Gastroesophageal sphincter (tissue), 4 donors: ENCODE measurements around the gene NFKB2. TPM values are rescaled to one million over a fixed set of nuclear protein-coding genes. Genes with fewer than 3 reads are reported as not detected.

Experiments
- ATAC-seq: fragments of 150-250 bp; one replicate; pipeline ENCODE4 v1.9.1; 2016; ENCODE audit warnings: mild to moderate bottlenecking, moderate library complexity
- H3K27ac ChIP-seq, 4 donors: fragments of 200-600 bp; sonication (generic) in 3 of 4; 1 replicate in 3 of 4; 2 replicates in 1 of 4; pipeline ENCODE4 v1.5.1; 2016 to 2019
- H3K27me3 ChIP-seq: fragments of 200-600 bp; sonication (generic); one replicate; pipeline ENCODE4 v1.5.1; 2019
- H3K36me3 ChIP-seq, 2 donors: fragments of 200-600 bp; sonication (generic); one replicate each; pipeline ENCODE4 v1.5.1; 2019; ENCODE audit warnings: control low read depth in 1 of 2
- H3K4me1 ChIP-seq, 3 donors: fragments of 200-600 bp; sonication (generic); 1 replicate in 2 of 3; 2 replicates in 1 of 3; pipeline ENCODE4 v1.5.1; 2016 to 2019; ENCODE audit warnings: control low read depth in 2 of 3
- H3K4me3 ChIP-seq, 2 donors: fragments of 200-600 bp; sonication (generic); one replicate each; pipeline ENCODE4 v1.5.1; 2019; ENCODE audit warnings: mild to moderate bottlenecking in 1 of 2, moderate library complexity in 1 of 2
- H3K9me3 ChIP-seq, 3 donors: fragments of 200-600 bp; sonication (generic); one replicate each; pipeline ENCODE4 v1.5.1; 2017 to 2019; ENCODE audit warnings: control low read depth in 2 of 3
- EP300 ChIP-seq: sonication (generic); formaldehyde crosslinking; IDR thresholded peaks from one replicate; pipeline ENCODE4 v1.6.1; 2017; ENCODE audit warnings: antibody characterized with exemption, mild to moderate bottlenecking
- POLR2A ChIP-seq, 2 donors: fragments of 450-650 bp; IDR thresholded peaks; one replicate each; pipeline ENCODE4 v1.6.1; 2017; ENCODE audit warnings: antibody characterized with exemption in 2 of 2, mild to moderate bottlenecking in 2 of 2, moderate library complexity in 1 of 2
- POLR2AphosphoS5 ChIP-seq: sonication (generic); formaldehyde crosslinking; IDR thresholded peaks from one replicate; pipeline ENCODE4 v1.6.1; 2017; ENCODE audit warnings: antibody characterized with exemption
- WGBS, 2 donors: methylation state at CpG; one replicate each; pipeline ENCODE4 v1.1.5; 2018; ENCODE audit warnings: low coverage in 1 of 2; 5-methylcytosine and 5-hydroxymethylcytosine counted together
- total RNA-seq, 4 donors: library from RNA; depleted of rRNA; stranded (reverse); fragments of >200 nt; gene quantifications; one replicate each; pipeline ENCODE4 v1.1.0, GENCODE V29; 2016
- TF ChIP-seq, protein P1 (sequence below), 4 experiments: fragments of 200-600 bp in 2 of 4; fragments of 450-650 bp in 2 of 4; sonication (generic) in 1 of 4; IDR thresholded peaks; one replicate each; pipeline ENCODE4 v1.5.1; 2017 to 2019; ENCODE audit warnings: antibody characterized with exemption in 4 of 4, mild to moderate bottlenecking in 2 of 4, moderate library complexity in 2 of 4

Gene NFKB2
- total RNA-seq, 4 donors from 2014 or later = 20.5 to 31.6 (median 24.8) TPM

DNA sequence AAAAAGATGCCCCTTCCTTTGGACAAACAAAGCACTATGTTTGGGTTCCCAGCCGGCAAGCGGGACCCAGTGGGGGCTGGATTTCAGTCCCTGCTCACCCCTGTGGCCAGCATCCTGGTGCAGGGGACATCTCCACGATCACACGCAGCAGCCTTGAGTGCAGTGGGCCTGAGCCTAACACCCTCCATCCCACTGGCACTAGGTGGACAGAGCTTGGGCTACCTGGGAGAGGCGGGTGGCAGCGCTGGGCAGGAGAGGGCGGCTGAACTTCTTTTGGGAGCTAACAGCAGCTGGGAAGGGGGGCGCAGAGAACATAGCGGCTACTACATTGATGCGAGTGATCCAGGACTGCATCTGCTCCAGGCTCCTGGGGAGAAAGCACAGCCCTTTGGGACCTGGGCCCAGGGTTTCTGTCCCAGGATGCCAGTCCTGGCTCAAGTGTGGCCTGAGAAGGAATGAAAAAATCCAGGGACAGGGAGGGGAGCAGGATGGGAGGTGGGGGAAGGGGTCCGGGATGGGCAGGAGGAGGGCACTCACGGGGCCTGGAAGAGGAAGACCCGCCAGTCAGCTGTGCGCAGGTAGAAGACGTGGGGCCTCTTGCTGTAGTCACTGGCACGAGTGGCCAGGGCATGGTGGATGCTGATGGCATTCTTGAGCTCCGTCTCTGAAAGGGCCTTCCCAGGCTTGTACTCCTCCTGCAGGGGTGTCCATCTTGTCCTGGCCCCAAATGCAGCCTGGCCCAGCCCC, 9.0 kb downstream of the NFKB2 start:
- 68 to 75% methylated on average over 7 to 8 of the region's 17 CpGs for WGBS, 2 donors
- ATAC-seq = no peak
- Histone ChIP-seq H3K27ac (peak overlapping the region in 3 of 4 donors; percentile 80 to 96 (median 95)), H3K36me3 (peaks cover 0 to 38% of the 10 kb centered on the region in 2 donors), H3K4me1 (peaks cover 0 to 84% (median 9%) of the 10 kb centered on the region in 3 donors), H3K9me3 (no peaks in the 10 kb centered on the region), H3K27me3 (peaks cover 29% of the 10 kb centered on the region), H3K4me3 (no peak overlapping the region)
- TF ChIP-seq, protein P1, sequence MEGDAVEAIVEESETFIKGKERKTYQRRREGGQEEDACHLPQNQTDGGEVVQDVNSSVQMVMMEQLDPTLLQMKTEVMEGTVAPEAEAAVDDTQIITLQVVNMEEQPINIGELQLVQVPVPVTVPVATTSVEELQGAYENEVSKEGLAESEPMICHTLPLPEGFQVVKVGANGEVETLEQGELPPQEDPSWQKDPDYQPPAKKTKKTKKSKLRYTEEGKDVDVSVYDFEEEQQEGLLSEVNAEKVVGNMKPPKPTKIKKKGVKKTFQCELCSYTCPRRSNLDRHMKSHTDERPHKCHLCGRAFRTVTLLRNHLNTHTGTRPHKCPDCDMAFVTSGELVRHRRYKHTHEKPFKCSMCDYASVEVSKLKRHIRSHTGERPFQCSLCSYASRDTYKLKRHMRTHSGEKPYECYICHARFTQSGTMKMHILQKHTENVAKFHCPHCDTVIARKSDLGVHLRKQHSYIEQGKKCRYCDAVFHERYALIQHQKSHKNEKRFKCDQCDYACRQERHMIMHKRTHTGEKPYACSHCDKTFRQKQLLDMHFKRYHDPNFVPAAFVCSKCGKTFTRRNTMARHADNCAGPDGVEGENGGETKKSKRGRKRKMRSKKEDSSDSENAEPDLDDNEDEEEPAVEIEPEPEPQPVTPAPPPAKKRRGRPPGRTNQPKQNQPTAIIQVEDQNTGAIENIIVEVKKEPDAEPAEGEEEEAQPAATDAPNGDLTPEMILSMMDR (IDR thresholded peaks at IDR 0.05) = no peak
- no peak for TF ChIP-seq POLR2AphosphoS5
- TF ChIP-seq POLR2A (IDR thresholded peaks at IDR 0.05) = no peak
- no peak for TF ChIP-seq EP300

DNA sequence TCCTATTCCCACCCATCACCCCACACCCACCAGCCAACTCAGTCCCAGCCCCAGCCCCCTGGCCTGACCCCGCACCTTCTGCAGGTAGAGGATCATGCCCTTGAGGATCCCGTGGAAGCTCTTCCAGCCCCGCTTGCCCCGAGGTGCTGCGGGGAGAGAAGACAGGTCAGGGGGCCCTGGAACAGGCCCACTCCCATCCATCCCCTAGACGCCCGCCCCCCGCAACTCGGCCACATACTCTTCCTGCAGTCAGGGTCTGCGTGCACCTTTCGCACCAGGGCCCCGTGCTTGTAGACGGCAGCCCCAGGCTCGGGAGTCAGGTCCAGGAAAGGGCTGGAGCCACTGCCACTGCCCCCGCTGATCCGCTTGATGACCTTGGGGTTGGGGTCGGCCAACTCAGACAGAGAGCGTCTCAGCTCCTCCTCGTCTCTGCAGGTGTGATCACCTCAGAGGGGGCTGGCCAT, 9.6 kb downstream of the NFKB2 start:
- no CpG with 5 or more reads among the region's 19 CpGs for WGBS, 2 donors
- Histone ChIP-seq H3K27ac (peak overlapping the region in 3 of 4 donors; percentile 80 to 96 (median 95)), H3K4me3 (no peak overlapping the region), H3K9me3 (no peaks in the 10 kb centered on the region), H3K27me3 (peaks cover 35% of the 10 kb centered on the region), H3K4me1 (peaks cover 0 to 84% (median 8%) of the 10 kb centered on the region in 3 donors), H3K36me3 (peaks cover 0 to 35% of the 10 kb centered on the region in 2 donors)
- no peak for ATAC-seq
- TF ChIP-seq POLR2A (IDR thresholded peaks at IDR 0.05) (no peak), POLR2AphosphoS5 (no peak), EP300 (no peak)
- TF ChIP-seq, protein P1 (IDR thresholded peaks at IDR 0.05) = no peak

DNA sequence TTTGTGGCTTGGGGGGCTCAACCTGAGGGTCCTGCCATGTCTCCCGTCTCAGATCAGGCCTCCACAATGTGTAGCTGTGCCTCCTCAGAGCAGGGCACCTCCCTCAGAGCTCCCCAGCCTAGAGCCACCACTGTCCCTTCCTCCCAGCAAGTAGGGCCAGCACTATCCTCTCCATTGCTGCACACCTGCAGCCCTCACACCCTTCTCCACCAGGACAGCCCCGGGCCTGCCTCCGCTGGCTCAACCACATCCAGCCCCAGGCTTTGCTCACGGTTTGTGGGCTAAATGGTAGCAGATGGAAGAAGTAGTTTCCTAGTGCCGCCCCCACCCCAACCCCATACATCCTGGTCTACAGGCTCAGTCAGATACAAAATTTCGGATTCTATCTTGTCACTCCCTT, 10.1 kb downstream of the NFKB2 start:
- no peak overlapping the region for H3K4me3 ChIP-seq
- H3K27me3 ChIP-seq = peaks cover 40% of the 10 kb centered on the region
- H3K27ac ChIP-seq = peak overlapping the region in 3 of 4 donors; percentile 80 to 96 (median 95)
- H3K4me1 ChIP-seq = peaks cover 3 to 84% (median 13%) of the 10 kb centered on the region in 3 donors
- H3K9me3 ChIP-seq = no peaks in the 10 kb centered on the region
- WGBS, 2 donors = 61 to 63% methylated on average over 2 to 4 of the region's 6 CpGs
- TF ChIP-seq, protein P1 (IDR thresholded peaks at IDR 0.05) = no peak
- TF ChIP-seq POLR2AphosphoS5 = no peak
- no peak for TF ChIP-seq EP300
- no peak for TF ChIP-seq POLR2A (IDR thresholded peaks at IDR 0.05)
- H3K36me3 ChIP-seq = peaks cover 0 to 30% of the 10 kb centered on the region in 2 donors
- ATAC-seq = no peak

DNA sequence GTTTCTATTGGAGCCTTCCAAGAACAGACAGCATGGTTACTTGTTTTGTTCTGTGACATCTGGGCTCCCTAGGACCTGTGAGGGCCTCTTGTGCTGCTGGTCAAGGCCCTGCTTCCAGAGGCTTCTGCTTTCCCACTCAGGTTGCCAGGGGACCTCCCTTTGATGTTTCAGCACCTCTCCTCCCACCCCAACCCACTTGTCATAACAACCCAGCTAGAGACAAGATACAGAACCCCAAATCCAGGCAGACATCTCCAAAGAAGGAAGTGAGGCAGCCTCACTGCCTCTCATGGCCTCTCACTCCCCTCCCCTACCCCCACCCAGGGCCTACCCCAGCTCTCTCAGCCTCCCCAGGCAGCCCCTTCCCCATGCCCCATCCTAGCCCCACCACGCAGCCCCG, 11.3 kb downstream of the NFKB2 start:
- no peak for ATAC-seq
- Histone ChIP-seq H3K36me3 (peaks cover 0 to 19% of the 10 kb centered on the region in 2 donors), H3K4me1 (peaks cover 3 to 84% (median 16%) of the 10 kb centered on the region in 3 donors), H3K27ac (peak overlapping the region; percentile 51 to 96 (median 88)), H3K27me3 (peaks cover 51% of the 10 kb centered on the region), H3K9me3 (no peaks in the 10 kb centered on the region), H3K4me3 (no peak overlapping the region)
- TF ChIP-seq, protein P1 (IDR thresholded peaks at IDR 0.05) = no peak
- TF ChIP-seq POLR2AphosphoS5 = peak; percentile 16
- no CpG with 5 or more reads among the region's 2 CpGs for WGBS, 2 donors
